HG02798 (cell line): ENCODE data around the gene OXNAD1.

Source experiments
- ATAC-seq: cut with Tn5 transposase; IDR thresholded peaks from one replicate; pipeline ENCODE4 v1.9.1; 2021; ENCODE audit warnings: mild to moderate bottlenecking; ENCODE audit not compliant: unreplicated experiment, poor library complexity

Gene OXNAD1

GRCh38 chr3:16272588-16272987, 7.6 kb downstream of the OXNAD1 start:
- no peak for ATAC-seq

DNA sequence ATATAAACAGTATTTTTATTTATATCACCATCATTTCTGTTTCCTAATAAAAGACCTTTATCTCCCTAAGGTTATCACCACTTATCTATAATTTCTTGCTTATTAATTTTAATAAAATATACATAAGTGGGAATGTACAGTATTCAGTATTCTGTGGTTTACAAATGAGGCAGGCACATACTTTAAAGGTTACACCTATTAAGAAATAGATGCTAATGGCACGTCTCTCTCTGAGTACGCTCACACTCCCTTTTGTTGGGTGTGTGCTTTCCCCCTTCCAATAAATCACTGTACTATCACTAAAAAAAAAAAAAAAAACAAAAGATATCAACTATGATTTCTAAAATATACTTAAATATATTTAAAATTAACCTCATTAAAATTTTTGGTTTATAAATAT, 8.9 kb downstream of the OXNAD1 start:
- ATAC-seq: no peak

GRCh38 chr3:16277471-16277870, 12.5 kb downstream of the OXNAD1 start:
- no peak for ATAC-seq

- no peak for ATAC-seq
These were observed 14.2 kb downstream of the OXNAD1 start for GRCh38 chr3:16279010-16279801.

DNA sequence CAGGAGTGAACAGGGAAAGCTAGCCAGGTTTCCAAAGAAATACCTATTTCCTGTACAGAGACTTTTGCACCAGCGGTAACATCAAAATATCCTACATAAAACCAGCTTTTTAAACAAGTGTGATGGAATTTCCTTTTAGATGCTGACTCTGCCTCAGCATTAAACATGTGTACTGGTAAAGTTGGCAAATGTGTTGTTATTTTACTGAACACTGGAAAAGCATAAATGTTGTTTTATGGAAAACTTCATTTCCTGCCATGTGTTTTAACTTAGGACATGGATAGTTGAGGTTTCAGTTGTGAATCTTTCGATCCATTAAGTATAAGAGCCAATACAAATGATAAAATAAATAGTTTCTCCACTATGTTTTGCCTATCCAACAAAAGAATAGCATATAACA, 15.7 kb downstream of the OXNAD1 start:
- ATAC-seq: no peak

DNA sequence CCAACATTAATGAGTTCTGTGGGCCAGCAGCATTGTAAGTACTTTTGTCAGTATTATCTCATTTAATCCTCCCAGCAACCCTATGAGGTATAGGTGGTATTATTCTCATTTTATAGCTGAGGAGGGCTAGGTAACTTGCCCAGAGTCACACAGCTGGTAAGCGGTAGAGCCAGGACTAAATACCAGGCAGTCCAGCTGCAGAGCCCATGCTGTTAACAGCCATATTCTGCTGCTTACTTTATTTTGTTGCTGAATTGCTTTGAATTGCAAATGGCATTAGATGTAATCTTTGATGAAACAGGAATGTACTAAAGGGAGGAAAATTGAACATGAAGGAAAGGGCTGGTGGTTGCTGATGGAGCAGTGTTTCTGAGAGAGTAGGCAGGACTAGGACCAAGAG, 19.6 kb downstream of the OXNAD1 start:
- no peak for ATAC-seq

DNA sequence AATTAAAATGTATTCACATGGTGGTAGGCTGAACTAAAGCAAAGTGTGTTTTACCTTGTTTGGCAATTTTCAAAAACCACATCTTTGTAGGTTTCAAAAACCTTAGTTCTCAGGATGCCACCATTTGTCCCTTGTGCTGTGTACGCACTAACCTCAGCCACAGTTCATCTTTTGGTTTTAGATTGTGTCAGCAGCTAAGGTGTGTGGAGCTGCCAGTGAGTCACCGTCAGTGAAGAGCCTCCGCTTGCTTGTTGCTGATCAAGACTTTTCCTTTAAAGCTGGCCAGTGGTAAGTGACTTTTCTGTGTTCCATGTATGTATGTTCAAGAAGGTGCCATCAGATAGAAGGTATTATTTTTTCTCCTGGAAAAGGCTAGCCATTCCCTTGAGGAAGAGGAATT, 21.1 kb downstream of the OXNAD1 start:
- peak; percentile 82 for ATAC-seq

DNA sequence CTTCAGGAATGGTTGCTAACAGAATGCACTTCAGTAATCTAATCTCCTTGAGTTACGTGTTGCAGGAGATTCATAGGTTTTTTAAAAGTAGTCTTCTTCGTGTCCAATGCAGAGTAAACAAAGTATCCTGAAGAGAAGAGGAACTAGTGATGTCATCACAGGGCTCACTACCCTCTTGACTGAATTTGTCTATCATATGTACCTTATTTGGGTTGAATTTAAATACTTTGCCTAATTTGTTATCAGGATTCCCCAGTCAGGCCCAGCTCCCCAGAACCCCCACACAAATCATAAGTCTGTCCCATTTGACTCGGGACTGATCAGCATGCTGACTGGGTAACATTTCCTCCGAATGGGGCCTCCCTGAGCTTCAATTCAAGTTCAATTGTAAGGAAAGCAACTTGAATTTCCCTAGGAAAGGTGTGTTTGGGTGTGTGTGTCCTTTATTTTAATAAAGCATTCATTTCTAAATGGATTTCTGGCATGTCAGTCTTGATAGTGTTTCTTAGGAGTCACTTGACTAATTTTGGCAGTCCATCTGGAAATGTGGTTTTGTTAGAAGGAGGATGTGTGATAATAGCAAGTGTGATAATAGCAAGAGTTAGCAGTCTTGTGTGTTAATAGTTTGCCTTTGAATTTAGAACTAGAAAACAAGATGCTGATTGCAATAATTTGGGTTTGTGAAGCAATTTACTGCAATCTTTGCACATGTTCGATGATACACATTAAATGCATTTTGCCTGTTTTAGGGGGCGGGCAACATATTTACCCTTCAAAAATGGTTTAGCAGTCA, 21.9 kb downstream of the OXNAD1 start:
- no peak for ATAC-seq

DNA sequence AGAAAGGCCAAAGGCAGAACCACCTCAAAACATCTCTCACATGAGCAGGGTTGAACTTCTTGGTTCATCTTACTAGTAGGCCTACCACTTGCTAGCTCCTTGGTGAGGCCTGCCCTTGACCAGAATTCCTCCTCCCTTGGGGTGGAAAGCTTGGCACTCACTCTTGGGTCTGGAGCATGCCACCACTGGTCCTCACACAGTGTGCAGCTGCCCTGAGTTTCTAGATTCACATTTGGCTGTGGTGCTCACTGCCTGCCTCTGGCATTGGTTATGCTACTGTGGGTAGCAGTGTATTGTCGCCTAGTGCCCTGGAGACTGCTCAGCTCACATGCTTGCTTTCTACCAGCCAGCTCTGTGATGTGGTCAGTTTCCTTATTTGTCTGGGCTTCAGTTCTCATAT, 23.7 kb downstream of the OXNAD1 start:
- no peak for ATAC-seq

GRCh38 chr3:16289144-16289889, 24.3 kb downstream of the OXNAD1 start:
- no peak for ATAC-seq

DNA sequence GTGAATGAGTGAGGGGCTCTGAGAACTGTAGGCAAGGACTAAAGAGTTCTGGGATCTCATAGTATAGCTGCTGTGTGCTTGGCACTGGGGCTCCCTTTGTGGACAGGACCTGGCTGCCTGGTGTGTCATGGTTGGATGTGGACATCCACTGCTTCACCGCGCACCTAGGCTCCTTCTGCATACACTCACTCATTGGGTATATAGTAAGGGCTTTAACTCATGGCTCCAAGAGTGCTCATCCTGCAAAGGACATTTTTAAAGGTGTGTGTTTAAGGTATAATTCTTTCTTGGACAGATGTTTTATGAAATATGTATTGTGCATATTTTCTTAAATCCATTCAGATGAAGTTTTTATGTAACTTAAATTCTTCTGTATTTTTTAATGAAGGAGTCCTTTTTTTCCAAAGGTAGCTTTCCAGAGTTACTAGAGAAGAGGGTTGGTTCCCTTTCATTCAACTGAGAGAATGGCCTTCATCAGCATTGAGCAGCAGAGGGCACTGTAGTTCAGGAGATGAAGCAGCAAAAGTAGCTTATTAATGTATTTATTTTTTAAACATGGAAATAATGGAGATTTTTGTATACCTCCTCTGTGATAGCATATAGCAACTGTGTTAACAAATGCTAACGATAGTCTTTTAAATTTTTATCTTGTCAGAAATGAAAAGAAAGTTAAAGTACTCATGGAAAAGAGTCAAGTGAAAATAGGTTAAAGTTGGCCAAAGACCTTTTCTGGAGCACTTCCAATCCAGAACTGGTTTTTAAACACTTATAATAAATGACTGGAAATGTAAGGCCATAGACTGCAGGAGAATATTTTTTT, 25.2 kb downstream of the OXNAD1 start:
- peak; percentile 26 for ATAC-seq

DNA sequence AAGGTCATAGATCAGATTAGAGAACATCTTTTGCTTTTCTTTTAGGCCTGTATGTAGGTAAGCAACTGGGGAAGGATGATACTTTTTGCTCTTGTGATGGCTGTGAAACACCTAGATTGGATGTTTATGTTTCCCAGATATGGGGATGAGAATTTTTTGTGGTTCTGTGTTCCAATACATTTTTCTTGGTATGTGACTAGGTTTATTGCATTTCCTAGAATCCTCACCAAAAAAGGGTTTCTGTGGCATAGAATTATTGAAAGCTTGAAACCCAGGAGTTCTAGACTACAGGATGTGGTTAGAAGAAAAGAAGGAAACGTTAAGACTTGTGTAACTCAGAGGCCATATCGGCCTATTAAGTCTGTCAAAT, 25.8 kb downstream of the OXNAD1 start:
- no peak for ATAC-seq

- no peak for ATAC-seq
These were observed 29.8 kb downstream of the OXNAD1 start for GRCh38 chr3:16294844-16295243.

DNA sequence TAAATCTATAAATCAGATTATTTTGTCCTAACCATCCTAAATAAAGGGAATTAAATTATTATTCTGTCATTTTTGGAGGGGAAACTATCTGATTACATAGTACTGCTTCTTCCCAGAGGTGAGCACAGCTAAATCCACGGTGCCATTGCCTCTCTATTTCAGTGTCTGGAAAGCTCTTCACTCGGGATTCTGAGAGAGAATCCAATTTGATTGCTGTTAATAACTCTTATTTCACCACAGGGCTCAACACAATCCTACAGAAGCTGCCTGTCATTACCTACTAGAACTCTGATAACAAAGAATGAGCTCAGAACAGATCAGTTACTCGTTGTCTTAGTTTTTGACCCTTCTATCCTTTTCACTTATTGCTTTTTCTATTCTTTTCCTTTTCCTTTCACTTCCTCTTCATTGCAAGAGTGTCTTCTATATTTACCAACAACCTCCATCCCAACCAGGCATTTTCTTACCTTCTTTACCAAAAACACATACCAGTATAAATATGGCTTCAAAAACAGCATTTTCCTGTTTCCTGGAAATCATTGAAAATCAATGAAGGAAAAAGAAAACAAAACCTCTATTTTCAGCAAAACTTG, 30.4 kb downstream of the OXNAD1 start:
- ATAC-seq: no peak

GRCh38 chr3:16297997-16298885, 33.2 kb downstream of the OXNAD1 start:
- ATAC-seq: no peak

DNA sequence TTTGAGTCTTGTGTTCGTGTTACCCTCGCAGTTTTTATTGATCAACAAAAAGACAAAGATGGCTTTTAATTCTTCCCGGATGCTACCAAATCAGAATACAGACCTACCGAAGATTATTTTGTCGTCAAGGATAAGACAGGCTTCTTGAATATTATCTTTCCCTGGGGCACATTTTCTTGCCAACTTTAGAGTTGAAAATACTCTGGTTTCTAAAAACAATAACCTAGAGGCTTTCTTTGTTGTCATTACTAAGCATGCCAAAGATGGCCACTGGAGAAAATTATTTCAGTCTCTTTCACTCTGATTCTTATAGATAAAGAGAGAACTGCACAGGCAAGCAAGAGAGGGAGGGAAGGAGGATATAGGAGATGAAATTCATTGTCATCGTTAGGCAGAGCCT, 33.9 kb downstream of the OXNAD1 start:
- ATAC-seq: no peak

DNA sequence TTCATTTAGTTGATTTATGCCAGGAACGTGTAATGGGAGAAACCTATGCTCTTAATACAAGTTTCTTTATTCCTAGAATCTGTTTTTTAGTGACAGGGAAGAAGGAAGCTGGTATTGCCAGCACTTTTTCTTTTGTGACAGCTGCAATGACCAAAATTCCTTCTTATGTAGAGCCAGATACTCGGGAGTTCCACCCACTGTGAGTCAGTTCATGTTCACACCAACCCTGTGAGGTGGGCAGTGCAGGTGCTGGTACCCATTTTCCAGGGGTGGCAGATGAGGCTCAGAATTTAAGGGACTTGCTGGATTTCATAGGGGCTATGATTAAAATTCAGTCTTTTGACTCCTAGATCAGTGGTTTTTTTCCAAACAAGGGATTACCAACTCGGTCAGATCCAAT, 34.7 kb downstream of the OXNAD1 start:
- no peak for ATAC-seq

DNA sequence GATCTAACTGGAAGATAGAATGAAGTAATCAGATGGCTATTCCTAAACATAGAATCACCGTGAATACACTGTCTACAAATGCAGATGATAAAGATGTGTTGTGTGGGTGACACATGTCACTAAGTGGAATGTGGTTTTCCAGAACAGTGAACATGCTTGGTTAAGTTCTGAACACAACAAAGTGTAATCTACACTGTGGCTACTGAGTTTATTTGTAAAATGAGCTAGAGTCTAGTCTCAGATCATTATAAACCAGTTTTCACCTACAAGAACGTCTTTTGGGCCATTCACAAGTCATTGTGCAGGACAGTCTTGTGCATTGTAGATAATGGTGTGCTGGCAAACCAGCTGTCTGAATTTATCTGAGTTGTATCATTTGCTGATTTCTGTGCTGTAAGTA, 35.3 kb downstream of the OXNAD1 start:
- peak; percentile 56 for ATAC-seq

DNA sequence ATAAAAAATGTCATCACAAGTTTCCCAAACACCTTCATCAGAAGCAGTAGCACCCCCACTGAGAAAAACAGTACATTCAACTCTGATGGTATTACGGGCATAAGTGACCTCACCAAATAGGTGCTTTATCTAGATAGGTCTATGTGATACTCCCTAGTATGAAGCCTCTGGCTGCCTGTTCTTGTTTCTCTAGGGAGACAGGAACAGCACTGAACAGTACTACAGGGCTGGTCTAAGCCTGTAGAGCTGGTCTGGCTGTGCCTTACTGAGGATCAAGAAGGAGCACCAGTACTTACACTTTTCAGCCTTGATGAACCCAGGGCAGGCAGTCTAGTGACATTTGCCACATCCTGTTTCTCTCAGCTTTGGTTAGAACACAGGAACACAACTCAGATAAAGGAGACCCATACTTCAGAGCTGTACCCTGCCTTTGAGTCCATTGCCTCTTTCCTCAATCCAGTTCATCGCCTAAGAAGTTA, 35.9 kb downstream of the OXNAD1 start:
- ATAC-seq: peak; percentile 53
